DMS 273 (cell line): Measurements from ENCODE around the gene PFDN1.

Source experiments
- DNase-seq: peaks from one replicate; lab custom pipeline; 2025; ENCODE audit not compliant: unreplicated experiment; lab: John Stamatoyannopoulos, UW

PFDN1 gene

DNA sequence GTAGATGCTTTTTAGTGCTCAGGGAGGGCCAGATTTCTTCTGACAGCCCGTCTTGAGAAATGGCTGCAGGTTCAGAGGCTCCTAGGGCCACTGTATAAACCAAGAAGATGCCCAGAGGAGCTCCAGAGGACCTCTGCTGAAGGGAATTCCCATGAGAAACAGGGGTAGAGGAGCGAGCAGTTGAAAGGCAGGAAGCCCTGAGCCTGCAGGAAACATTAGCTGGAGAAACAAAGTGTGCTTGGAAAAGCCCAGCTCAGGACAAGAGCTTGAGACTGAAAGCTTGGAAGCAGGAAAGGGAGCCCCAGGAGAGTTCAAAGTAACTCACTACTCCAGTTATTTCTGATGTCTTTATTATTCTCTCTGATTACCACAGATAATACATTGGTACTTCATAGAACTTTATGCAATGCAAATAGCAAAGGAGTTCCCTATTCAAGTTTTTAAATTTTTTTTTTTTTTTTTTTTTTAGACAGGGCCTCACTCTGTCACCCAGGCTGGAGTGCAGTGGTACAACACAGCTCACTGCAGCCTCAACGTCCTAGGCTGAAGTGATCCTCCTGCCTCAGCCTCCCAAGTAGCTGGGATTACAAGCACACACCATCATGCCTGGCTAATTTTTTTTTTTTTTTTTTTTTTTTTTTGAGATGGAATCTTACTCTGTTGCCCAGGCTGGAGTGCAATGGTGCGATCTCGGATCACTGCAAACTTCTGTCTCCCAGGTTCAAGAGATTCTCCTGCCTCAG lies 27.0 kb upstream of the PFDN1 start:
- no peak for DNase-seq

DNA sequence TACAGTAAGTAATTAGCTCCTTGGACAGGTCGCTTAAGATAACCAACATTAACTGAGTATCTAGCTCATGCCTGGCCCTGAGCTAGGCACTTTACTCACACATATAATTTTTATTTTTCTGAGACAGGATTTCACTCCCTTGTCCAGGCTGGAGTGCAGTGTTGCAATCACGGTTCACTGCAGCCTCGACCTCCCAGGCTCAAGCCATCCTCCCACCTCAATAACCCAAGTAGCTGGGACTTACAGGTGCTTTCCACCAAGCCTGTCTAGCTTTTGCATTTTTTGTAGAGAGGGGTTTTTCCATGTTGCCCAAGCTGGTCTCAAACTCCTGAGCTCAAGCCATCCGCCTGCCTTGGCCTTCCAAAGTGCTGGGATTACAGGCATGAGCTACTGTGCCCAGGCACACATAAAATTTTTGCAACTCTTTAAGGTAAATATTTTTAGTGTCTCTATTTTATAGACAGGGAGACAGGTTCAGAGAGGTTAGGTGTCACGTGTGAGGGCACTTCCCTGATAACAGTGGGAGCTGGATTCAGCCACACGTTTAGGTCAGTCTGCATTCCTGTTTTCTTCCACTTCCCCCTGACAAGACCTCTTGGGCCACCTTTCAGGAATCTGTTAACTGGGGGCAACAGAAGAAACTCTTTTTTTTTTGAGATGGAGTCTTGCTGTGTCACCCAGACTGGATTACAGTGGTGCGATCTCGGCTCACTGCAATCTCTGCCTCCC lies 25.3 kb upstream of the PFDN1 start:
- no peak for DNase-seq

DNA sequence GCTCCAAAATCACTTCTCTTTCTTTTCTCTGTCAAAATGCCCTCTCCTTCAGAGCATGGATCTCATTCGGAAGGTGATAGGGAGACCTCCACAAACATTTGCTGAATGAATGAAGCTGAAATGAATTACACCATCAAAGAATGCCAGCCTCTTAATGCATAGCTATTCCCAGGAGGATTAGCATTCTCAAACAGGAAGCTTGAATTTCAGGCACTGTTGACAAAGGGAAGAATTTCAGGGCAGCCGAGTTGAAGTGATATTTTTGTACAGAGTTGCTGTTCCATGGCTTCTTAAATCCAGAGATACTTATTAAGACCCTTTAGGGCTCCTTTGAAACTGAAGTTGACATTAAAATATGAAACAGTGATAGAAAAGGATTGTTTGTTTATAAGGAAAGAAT lies 24.7 kb upstream of the PFDN1 start:
- peak; percentile 68 for DNase-seq

DNA sequence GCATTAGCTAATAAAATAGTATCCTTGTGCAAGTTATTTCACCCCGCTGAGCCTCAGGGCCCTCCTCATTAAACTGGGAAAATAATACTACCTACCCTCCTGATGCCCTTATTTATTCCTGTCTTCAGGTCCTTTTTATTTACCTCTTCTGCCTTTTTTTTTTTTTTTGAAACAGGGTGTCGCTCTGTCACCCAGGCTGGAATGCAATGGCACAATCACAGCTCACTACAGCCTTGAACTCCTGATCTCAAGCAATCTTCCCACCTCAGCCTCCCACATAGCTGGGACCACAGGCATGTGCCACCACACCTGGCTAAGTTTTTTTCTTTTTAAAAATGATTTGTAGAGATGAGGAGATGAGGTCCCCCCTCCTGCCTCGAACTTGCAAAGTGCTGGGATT lies 22.6 kb upstream of the PFDN1 start:
- DNase-seq = no peak

DNA sequence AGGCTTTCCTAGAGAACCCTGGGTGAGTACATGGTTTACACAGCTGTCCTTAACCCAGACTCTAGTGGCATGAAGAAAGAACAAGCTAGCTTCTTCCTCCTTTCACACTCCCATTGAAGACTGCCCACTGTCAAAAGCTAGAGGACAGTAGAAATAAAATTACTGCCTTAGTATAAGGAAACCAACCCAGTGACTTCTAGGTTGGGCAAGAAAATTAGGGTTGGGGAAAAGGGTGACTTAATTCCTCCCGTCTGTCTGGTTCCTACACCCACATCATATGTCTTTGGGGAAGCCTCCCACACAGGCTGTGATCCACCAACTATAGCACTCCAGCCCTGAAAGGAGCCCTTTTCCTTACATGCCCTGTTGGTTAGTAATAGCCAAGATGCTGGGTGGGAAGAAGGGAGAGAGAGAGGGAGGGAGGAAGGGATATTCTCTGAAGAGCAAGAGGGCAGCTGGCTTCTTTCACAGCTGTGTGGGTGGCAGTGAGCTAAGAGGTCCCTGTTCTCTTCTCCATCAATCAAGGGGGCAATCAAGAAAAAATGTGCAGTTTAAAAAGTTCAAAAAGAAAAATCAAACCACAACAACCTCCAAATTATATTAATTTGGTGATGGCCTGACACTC lies 21.8 kb upstream of the PFDN1 start:
- DNase-seq = no peak

DNA sequence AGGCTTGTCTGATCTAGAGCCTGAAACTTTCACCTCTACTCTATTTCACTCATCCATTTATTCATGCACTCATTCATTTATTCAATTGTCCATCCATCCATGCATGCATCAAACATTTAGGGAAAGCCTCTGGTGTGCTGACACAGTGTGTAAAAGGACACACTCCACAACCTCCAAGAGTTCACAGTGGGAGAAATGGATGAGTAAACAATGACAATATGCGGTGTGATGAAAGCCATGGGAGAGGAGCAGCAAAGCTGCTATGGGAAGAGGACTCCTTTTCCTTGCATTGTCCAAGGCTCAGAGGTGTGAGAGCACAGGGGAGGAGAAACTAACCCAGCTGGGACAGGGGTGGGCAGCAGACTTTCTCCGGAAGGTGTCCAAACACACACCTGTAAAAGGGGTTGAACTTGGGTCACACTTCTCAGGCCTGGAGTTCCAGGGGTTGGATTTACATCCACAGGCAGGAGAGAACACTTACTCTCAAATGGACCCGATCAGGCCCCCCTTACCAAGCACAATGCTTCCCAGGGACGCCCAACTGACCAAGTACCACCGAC lies 21.2 kb upstream of the PFDN1 start:
- DNase-seq = no peak

DNA sequence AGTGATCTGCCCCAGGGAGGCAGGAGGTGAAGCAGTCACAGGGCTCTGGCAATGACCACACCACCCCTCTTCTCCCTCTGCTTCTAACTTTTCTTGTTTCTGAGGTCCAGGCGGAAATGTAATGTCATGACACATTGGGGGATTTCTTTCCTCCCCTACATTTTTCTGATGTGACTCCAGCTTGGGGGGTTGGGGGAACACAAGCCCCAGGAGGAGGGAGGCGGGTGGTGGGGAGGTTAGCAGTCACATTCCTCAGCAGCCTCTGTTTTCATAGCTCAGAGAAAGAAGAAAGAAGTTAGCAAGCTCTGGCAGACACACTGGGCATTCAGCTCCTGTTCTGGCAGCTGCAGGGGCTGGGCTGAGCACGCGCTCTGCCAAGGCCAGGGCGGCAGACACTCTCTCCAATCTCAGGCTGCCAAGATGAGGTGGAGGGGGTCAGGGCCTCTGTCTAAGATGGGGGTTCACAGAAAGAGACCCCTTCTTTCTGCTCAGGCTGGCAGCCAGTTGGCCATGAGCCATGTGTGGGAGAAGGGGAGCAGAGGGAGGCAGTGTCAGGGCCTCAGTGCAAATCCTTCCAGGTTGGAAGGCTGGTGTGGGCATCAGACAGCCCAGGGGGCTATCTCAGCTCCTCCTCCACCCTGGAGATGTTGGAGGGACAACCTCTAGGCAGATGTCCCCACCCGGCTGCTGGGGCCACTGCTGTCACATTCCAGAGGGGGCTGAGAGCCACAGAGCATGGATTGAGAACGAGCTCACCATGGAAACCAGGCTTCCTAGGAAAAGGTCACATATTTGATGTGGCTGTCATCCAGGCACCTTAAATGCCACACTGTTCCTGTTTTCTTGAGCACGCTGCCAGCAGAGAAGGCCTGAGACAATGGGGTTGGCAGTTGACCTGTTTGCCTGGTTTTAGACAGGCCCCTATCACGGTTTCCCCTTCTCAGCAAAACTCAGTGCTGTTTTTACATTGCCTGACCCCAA lies 20.1 kb upstream of the PFDN1 start:
- DNase-seq = peak; percentile 30

DNA sequence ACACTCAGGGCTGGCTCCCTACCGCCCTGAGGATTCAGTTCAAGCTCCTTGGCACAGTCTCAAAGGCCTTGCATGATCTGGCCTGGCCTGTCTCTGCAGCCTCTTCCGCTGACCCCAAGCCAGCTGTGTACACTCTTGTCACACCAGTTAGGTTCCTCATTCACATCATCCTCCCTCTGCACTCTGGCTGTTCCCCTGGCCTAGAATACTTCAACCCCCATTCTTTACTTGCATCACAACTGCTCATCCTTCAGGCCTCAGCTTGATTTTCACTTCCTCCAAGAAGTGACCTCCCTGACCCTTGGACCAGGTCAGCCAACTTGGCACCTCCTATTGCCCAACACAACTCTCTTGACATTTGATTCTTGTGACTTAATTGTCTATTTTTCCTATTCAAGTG lies 18.9 kb upstream of the PFDN1 start:
- DNase-seq = no peak

DNA sequence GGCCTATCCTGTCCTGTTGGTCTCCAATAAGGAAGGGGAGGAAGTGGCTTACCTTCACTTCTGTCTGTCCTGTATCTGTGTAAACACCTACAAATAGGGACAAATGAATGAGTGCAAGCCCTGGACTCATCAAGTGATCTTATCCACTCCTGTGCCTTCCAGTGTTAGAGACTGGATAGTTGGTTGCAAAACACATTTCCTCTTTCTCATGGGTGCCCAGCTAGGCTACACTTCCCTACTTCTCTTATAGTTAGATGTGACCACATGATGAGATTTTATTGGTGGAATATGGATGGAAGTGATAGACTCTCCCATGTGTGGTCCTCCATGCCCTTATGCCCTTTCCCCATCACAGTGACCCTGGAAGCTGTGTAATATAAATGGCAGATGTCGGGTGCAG lies 16.9 kb upstream of the PFDN1 start:
- DNase-seq = no peak

DNA sequence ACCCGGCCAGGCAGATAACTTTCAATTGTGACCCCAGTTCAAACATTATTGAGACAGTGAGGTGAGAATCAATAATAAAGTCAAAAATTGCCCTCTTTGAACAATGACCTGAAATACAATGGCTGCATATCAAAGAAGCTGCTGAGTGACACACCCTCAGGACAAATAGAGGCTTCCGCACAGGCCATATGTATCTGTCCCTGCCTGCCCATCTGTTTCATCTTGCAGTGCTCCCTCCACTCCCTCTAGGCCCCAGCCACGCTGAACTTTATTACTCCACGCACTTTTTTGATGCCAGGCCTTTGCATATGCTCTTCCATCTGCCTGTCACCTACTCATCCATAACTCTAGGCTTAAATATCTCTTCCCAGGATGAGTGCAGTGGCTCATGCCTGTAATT lies 15.9 kb upstream of the PFDN1 start:
- DNase-seq = no peak

DNA sequence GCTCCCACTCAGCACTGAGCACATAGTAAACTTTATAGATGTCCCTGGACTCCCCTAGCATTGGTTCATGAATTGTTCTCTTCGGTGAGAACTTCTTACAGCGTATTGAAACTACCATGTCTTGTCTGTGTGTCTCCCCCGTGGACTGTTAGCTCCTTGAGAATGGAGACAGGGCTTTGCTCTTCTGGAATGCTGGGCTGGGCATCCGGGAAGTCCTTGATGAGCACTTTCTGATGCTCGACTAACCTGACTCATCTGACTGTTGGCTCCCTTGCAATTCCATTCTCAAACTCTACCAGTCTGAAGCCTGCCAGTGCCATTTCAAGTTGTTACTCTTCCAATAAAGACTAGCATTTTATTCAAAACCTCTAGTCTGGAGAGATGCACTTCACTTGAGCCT lies 15.0 kb upstream of the PFDN1 start:
- no peak for DNase-seq

DNA sequence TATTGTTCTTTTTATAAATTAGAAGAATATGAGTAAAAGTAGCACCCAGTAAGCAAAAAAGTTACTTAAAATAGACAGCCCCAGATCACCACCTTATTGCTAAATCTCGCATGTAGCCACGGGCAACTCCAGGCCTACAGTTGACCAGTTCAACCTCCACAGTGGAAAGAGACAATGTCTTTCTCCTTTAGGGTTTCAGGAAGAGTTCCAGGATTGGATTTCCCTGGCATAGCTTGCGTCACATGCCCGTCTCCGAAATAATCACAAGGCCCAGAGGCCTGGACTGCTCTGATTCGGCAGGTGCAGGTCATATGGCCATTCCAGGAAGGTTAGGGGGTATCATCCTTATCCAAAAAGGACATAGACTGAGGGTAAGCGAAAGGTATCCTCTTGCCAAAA lies 9.9 kb upstream of the PFDN1 start:
- DNase-seq = no peak

DNA sequence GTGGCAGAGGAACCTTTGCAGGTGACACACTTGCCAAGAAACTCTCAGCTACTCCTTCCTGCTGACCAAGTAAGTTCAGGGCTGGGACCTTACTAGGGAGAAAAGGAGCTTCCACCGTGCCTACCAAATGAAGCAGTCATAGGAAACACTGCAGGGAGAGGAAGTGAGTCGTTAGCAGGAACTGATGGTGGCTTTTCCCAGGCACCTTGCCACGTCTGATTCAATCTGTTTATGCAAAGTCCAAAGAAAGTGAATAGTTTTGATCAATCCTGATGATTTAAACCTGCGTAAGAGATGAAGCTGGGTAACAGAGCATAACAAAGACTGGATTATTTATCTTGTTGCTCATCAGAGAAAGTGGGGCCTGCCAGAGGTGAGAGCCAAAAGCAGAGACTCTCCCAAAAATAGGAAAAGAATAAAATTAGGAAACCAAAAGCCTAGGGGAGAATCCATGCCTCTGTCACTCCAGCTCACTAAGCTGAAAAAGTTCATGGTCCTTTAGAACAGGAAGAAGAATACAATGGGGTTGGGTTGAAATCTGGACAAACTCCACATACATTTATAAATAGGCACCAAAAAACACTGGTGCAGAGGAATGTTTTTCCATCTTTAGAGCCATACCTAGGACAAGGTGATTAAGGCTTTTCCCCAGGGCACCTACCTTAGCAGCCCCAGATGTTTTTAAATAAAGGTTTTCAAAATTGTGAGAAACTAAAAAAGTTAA lies 9.3 kb upstream of the PFDN1 start:
- DNase-seq = no peak

DNA sequence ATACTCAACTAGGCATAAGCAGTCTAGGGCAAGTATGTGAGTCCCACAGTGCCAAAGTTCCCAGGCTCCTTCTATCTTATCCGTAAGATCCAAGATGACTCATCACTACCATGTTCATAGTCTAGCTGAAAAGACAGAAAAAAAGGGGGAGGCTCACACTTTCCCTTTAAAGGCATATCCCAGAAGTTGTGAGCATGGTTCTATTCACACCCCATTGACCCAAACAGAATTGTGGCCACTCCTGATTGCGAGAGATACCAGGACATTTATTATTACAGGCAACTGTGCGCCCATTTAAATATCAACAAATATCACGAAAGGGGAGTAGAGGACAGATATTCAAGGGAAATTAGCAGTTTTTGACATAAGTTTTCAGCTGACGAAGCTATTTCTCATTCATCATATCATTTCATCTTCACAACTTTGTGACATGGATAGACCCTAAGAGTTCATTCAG lies 8.1 kb upstream of the PFDN1 start:
- no peak for DNase-seq

DNA sequence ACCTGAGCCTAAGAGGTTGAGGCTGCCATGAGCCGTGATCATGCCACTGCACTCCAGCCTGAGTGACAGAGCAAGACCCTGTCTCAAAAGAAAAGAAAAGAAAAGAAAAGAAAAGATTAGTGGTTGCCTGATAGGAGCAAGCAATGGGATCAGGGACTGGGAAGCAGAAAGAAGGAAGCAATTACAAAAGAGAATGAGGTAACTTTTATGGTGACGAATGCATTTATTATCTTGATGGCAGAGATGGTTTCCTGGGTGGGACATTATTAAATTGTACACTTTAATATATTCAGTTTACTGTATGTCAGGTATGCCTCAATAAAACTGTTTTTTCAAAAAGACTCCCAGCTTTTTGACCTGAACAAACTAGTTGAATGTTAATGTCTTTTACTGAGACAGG lies 7.5 kb upstream of the PFDN1 start:
- no peak for DNase-seq

DNA sequence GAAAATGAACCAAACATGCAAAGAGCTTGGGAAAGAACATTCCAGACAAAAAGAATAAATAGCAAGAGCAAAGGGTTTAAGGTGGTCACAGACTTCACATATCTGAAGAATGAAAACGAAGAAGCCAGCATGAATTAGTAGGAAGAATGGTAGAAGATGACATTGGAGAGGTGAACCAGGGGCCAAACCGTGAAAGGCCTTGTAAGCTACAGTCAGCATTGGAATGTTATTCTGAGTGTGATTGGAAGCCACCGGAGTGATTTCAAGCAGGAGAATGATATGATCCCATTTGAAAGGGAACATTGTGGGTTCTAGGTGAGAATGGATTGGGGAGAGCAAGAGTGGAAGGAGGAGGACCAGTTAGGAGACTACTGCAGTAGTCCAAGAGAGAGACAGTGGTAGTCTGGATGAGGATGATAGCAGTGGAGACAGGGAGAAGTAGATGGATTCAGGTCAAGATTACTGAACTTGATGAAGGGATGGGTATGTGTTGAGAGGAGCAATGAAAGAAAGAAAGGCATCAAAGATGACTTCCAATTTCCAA lies 6.9 kb upstream of the PFDN1 start:
- DNase-seq = no peak

DNA sequence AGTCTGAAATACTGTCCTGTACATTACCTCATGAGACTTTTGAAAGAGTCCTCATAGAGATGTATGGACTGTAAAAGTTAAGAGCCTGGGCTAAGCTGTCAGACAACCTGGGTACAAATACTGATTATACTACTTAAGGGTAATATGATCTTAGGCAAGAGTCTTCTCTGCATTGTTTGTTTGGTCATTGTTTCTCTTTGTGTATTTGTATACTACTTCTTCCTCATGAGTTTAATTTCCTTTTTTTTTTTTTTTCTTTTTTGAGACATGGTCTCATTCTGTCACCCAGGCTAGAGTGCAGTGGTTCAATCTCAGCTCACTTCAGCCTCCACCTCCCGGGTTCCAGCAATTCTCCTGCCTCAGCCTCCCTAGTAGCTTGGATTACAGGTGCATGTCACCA lies 2.6 kb upstream of the PFDN1 start:
- DNase-seq = no peak

DNA sequence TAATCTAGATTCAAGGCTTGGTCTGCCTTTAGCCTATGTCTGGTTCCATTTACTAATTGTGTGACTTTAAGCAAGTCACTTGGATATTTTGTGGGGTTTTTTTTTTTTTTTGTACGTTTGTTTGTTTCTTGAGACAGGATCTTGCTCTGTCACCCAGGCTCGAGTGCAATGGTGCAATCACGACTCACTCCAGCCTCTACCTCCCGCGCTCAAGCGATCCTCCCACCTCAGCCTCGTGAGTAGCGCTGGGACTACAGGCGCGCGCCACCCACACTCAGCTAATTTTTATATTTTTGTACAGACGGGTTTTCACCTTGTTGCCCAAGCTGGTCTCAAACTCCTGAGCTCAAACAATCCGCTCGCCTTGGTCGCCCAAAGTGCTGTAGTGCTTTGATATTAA lies 1.1 kb upstream of the PFDN1 start:
- no peak for DNase-seq

DNA sequence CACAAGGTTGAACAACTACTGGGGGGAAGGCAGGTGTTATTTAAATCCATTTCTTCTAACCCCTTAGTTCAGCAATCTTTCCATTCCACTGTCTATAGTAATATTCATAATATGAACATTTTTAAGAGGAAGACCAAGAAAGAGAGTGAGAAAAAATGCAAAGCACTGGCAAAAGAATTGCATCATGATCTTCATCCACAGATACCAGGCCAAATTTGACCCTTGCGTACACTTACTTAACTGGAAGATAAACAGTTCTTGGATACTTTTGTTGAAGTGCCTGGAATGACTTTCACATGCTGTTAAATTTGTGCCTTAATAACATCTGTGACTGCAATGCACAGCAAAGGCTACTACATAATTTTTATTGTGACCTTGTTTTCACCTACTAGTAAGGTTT lies 1.8 kb downstream of the PFDN1 start:
- DNase-seq = no peak

DNA sequence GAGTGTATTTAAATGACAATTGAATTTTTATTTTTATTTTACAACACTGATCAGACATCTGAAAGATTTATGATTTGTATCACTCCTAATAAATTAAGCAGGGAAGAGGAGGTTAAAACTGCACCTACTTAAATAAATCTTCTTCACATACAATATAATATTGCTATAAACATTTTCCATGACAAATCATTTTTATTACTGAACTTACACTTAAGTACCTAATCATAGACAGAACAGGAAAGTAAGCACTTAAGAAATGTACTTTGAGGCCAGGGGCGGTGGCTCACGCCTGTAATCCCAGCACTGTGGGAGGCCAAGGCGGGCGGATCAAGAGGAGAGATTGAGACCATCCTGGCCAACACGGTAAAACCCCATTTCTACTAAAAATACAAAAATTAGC lies 3.8 kb downstream of the PFDN1 start:
- no peak for DNase-seq
